DOHH2 (cell line): ENCODE measurements around the gene PPP1R2B.
"Not testable (repeated sequence)": the region's sequence is repeated elsewhere in the genome, so short reads cannot be mapped to it uniquely, and the experiment has no call there.

Source experiments
- H3F3A ChIP-seq: fragments of 200-600 bp; sonication (generic), shearing (Covaris generic); 2 replicates; pipeline ENCODE4 v1.6.0; 2016; ENCODE audit warnings: antibody characterized with exemption, mild to moderate bottlenecking; ENCODE audit not compliant: control insufficient read depth, insufficient read depth
- H3K27ac ChIP-seq: fragments of 200-600 bp; sonication (generic); 2 replicates; pipeline ENCODE4 v1.5.1; 2014; ENCODE audit warnings: low read depth, mild to moderate bottlenecking, low read length, moderate library complexity
- H3K27me3 ChIP-seq: fragments of 200-600 bp; sonication (generic); 2 replicates; pipeline ENCODE4 v1.6.1; 2014; ENCODE audit warnings: mild to moderate bottlenecking, low read length, mixed read lengths; ENCODE audit not compliant: control insufficient read depth
- H3K36me3 ChIP-seq: fragments of 200-600 bp; sonication (generic); 2 replicates; pipeline ENCODE4 v1.6.1; 2014; ENCODE audit warnings: mild to moderate bottlenecking, low read length, moderate library complexity, mixed read lengths; ENCODE audit not compliant: control insufficient read depth
- H3K4me1 ChIP-seq: fragments of 200-600 bp; sonication (generic); 2 replicates; pipeline ENCODE4 v1.6.1; 2014; ENCODE audit warnings: mild to moderate bottlenecking, low read length, mixed read lengths; ENCODE audit not compliant: control insufficient read depth
- H3K4me2 ChIP-seq: fragments of 200-600 bp; sonication (generic); 2 replicates; pipeline ENCODE4 v1.6.0; 2014; ENCODE audit warnings: mild to moderate bottlenecking, low read length, moderate library complexity
- H3K4me3 ChIP-seq: fragments of 200-600 bp; sonication (generic); 2 replicates; pipeline ENCODE4 v1.5.1; 2014; ENCODE audit warnings: mild to moderate bottlenecking, low read length, mixed read lengths
- H3K79me2 ChIP-seq: fragments of 200-600 bp; sonication (generic); 2 replicates; pipeline ENCODE4 v1.6.1; 2014; ENCODE audit warnings: mild to moderate bottlenecking, low read length, mixed read lengths; ENCODE audit not compliant: control insufficient read depth
- H3K9me2 ChIP-seq: fragments of 200-600 bp; sonication (generic); replicated peaks from 2 replicates; pipeline ENCODE4 v1.6.1; 2014; ENCODE audit warnings: mild to moderate bottlenecking, low read length, mixed read lengths; ENCODE audit not compliant: control insufficient read depth
- H3K9me3 ChIP-seq: fragments of 200-600 bp; sonication (generic); 2 replicates; pipeline ENCODE4 v1.6.1; 2014; ENCODE audit warnings: antibody characterized with exemption, low read length, mixed read lengths; ENCODE audit not compliant: control insufficient read depth, insufficient read depth
- H4K20me1 ChIP-seq: fragments of 200-600 bp; sonication (generic); 2 replicates; pipeline ENCODE4 v1.6.0; 2014; ENCODE audit warnings: low read depth, mild to moderate bottlenecking, antibody characterized with exemption, low read length, moderate library complexity; ENCODE audit not compliant: control insufficient read depth, insufficient read depth
- CTCF ChIP-seq: fragments of 200-600 bp; sonication (generic); IDR thresholded peaks from one replicate; pipeline ENCODE4 v1.5.1; 2014; ENCODE audit warnings: antibody characterized with exemption, mild to moderate bottlenecking, low read depth, low read length; ENCODE audit not compliant: poor library complexity, severe bottlenecking
- EZH2phosphoT487 ChIP-seq: fragments of 200-600 bp; sonication (generic); IDR thresholded peaks from 2 replicates; pipeline ENCODE4 v1.6.1; 2017; ENCODE audit warnings: borderline replicate concordance, mild to moderate bottlenecking, antibody characterized with exemption, low read length, moderate library complexity, mixed read lengths

The PPP1R2B gene

GRCh38 chr5:156846914-156847313 lies 3.2 kb upstream of the PPP1R2B start:
- H3K36me3 ChIP-seq: no peaks in the 10 kb centered on the region
- H3K27ac ChIP-seq: no peak overlapping the region
- H3K4me1 ChIP-seq: peaks cover 5% of the 10 kb centered on the region
- no peaks in the 10 kb centered on the region for H3K9me3 ChIP-seq
- H3K4me2 ChIP-seq: no peak overlapping the region
- H3K79me2 ChIP-seq: no peaks in the 10 kb centered on the region
- H3K27me3 ChIP-seq: no peaks in the 10 kb centered on the region
- no peaks in the 10 kb centered on the region for H4K20me1 ChIP-seq
- H3K4me3 ChIP-seq: no peak overlapping the region
- H3K9me2 ChIP-seq: no peaks in the 10 kb centered on the region
- H3F3A ChIP-seq: no peaks in the 10 kb centered on the region
- TF ChIP-seq EZH2phosphoT487: no peak
- TF ChIP-seq CTCF: no peak

- not testable (repeated sequence) for H3K4me1 ChIP-seq, H3K27ac ChIP-seq, H4K20me1 ChIP-seq, H3K9me3 ChIP-seq, H3K4me3 ChIP-seq, H3K36me3 ChIP-seq, H3F3A ChIP-seq, H3K79me2 ChIP-seq, H3K4me2 ChIP-seq, H3K27me3 ChIP-seq, H3K9me2 ChIP-seq
These were observed 1.6 kb upstream of the PPP1R2B start for GRCh38 chr5:156848447-156848846.

GRCh38 chr5:156851880-156852279 lies 1.8 kb downstream of the PPP1R2B start:
- H3K9me3 ChIP-seq: peaks cover 8% of the 10 kb centered on the region; the same call in 1 of the 2 replicates
- TF ChIP-seq CTCF (no peak), EZH2phosphoT487 (no peak)
- H4K20me1 ChIP-seq: no peaks in the 10 kb centered on the region
- no peak overlapping the region for H3K4me2 ChIP-seq
- no peaks in the 10 kb centered on the region for H3K9me2 ChIP-seq
- no peak overlapping the region for H3K27ac ChIP-seq
- no peaks in the 10 kb centered on the region for H3K4me1 ChIP-seq
- no peaks in the 10 kb centered on the region for H3K79me2 ChIP-seq
- H3K27me3 ChIP-seq: no peaks in the 10 kb centered on the region
- H3F3A ChIP-seq: no peaks in the 10 kb centered on the region
- no peaks in the 10 kb centered on the region for H3K36me3 ChIP-seq
- no peak overlapping the region for H3K4me3 ChIP-seq

- not testable (repeated sequence) for H3K4me1 ChIP-seq, H3K27ac ChIP-seq, H3K4me3 ChIP-seq, H3K36me3 ChIP-seq, H3K27me3 ChIP-seq, H3K9me2 ChIP-seq, H3F3A ChIP-seq, H3K79me2 ChIP-seq, H3K9me3 ChIP-seq, H3K4me2 ChIP-seq, H4K20me1 ChIP-seq
These were observed 3.0 kb downstream of the PPP1R2B start for GRCh38 chr5:156853055-156853454.
